Smooth muscle cell (in vitro differentiated cells): Measurements from ENCODE around the gene NDUFB2. TPM values are rescaled to one million over a fixed set of nuclear protein-coding genes. Genes with fewer than 3 reads are reported as not detected.

Experiments
- DNase-seq: peaks from one replicate; lab custom pipeline; 2025; ENCODE audit not compliant: unreplicated experiment; lab: John Stamatoyannopoulos, UW
- H2AFZ ChIP-seq: fragments of 200-600 bp; sonication (generic); 2 replicates; pipeline ENCODE4 v1.6.0; 2016; ENCODE audit warnings: antibody characterized with exemption, low read depth, mild to moderate bottlenecking
- H3F3A ChIP-seq: fragments of 200-600 bp; sonication (generic); 2 replicates; pipeline ENCODE4 v1.6.0; 2017; ENCODE audit warnings: antibody characterized with exemption, low read depth
- H3K27ac ChIP-seq: fragments of 200-600 bp; sonication (generic); 2 replicates; pipeline ENCODE4 v1.5.1; 2016; ENCODE audit warnings: low read depth, mild to moderate bottlenecking
- H3K27me3 ChIP-seq: fragments of 200-600 bp; sonication (generic); 2 replicates; pipeline ENCODE4 v1.6.1; 2016; ENCODE audit warnings: low read depth, mild to moderate bottlenecking
- H3K36me3 ChIP-seq: fragments of 200-600 bp; sonication (generic); 2 replicates; pipeline ENCODE4 v1.5.1; 2016; ENCODE audit warnings: low read depth
- H3K4me1 ChIP-seq: fragments of 200-600 bp; sonication (generic); 2 replicates; pipeline ENCODE4 v1.5.1; 2016; ENCODE audit warnings: low read depth
- H3K4me2 ChIP-seq: fragments of 200-600 bp; sonication (generic); 2 replicates; pipeline ENCODE4 v1.6.0; 2016; ENCODE audit warnings: mild to moderate bottlenecking
- H3K4me3 ChIP-seq: fragments of 200-600 bp; sonication (generic); 2 replicates; pipeline ENCODE4 v1.5.1; 2016; ENCODE audit warnings: mild to moderate bottlenecking
- H3K79me2 ChIP-seq: fragments of 200-600 bp; sonication (generic); 2 replicates; pipeline ENCODE4 v1.6.0; 2016; ENCODE audit warnings: low read depth, mild to moderate bottlenecking
- H3K9ac ChIP-seq: fragments of 200-600 bp; sonication (generic); 2 replicates; pipeline ENCODE4 v1.6.0; 2016; ENCODE audit warnings: low read depth
- H3K9me3 ChIP-seq: fragments of 200-600 bp; sonication (generic); replicated peaks from 2 replicates; pipeline ENCODE4 v1.5.1; 2016; ENCODE audit warnings: low read depth
- H4K20me1 ChIP-seq: fragments of 200-600 bp; sonication (generic); 2 replicates; pipeline ENCODE4 v1.6.0; 2016; ENCODE audit warnings: low read depth
- WGBS: methylation state at CpG from one replicate; pipeline ENCODE4 v1.1.7; 2016; ENCODE audit warnings: low lambda C conversion rate; 5-methylcytosine and 5-hydroxymethylcytosine counted together
- polyA plus RNA-seq: library from polyadenylated mRNA; unstranded; fragments of >200 nt; fragmentation: Nextera tagmentation; extraction: Ambion mirVana; gene quantifications from 2 replicates; pipeline ENCODE4 v1.2.1, GENCODE V29; 2016
- total RNA-seq: library from RNA; depleted of rRNA; stranded (reverse); fragments of >200 nt; gene quantifications from 2 replicates; pipeline ENCODE4 v1.2.3, GENCODE V29; 2014
- TF ChIP-seq, protein P1 (sequence below): fragments of 200-600 bp; sonication (generic); IDR thresholded peaks from 2 replicates; pipeline ENCODE4 v1.5.1; 2017; ENCODE audit warnings: borderline replicate concordance, mild to moderate bottlenecking, antibody characterized with exemption; ENCODE audit not compliant: insufficient read depth, poor library complexity, severe bottlenecking

The NDUFB2 gene
- total and polyA plus RNA-seq, 2 experiments from 2014 or later: 376 to 380 TPM

DNA sequence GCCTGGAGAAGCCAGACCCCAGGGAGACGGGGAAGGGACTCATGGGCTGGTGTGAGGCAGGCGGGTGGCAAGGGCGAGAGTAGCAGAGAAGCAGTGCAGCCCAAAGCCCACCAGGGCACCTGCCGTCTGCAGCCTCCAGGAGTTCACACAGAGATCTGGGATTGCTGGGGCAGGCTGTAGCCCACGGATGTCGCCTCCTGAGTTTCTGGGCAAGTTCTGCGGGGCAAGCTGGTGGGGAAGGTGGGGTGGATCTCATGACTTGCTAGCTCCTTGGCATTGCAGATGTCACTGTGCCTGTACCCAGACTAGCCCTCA is 17.7 kb upstream of the NDUFB2 start:
- Histone ChIP-seq H3K79me2 (no peaks in the 10 kb centered on the region), H2AFZ (no peak overlapping the region), H3K4me1 (peaks cover 4% of the 10 kb centered on the region), H3K4me3 (no peak overlapping the region), H3K4me2 (no peak overlapping the region), H3K36me3 (no peaks in the 10 kb centered on the region), H3K9ac (no peak overlapping the region), H3K27ac (no peak overlapping the region), H4K20me1 (no peaks in the 10 kb centered on the region), H3F3A (peaks cover under 1% of the 10 kb centered on the region), H3K27me3 (no peaks in the 10 kb centered on the region), H3K9me3 (no peaks in the 10 kb centered on the region)
- DNase-seq: no peak
- TF ChIP-seq, protein P1, sequence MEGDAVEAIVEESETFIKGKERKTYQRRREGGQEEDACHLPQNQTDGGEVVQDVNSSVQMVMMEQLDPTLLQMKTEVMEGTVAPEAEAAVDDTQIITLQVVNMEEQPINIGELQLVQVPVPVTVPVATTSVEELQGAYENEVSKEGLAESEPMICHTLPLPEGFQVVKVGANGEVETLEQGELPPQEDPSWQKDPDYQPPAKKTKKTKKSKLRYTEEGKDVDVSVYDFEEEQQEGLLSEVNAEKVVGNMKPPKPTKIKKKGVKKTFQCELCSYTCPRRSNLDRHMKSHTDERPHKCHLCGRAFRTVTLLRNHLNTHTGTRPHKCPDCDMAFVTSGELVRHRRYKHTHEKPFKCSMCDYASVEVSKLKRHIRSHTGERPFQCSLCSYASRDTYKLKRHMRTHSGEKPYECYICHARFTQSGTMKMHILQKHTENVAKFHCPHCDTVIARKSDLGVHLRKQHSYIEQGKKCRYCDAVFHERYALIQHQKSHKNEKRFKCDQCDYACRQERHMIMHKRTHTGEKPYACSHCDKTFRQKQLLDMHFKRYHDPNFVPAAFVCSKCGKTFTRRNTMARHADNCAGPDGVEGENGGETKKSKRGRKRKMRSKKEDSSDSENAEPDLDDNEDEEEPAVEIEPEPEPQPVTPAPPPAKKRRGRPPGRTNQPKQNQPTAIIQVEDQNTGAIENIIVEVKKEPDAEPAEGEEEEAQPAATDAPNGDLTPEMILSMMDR: no peak
- WGBS: 90% methylated on average over 7 of the region's 7 CpGs

DNA sequence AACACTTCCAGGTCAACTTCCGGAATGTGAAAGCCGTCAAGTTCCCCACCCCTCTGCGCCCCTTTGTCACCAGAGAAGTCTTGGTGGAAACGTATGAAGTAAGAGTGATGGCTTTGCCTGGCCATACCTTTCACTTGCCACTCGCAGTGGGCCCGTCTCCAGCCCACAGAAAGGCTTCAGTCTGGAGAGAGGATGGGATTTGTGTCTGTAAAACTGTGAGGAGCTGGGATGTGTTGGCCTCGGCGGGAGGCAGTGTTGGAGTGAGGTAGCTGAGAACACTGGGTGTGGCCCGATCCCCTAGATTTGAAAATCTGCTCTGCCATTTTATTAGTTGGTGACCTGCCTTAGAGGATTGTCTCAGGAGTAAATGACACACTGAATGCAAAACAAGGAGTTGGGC is 17.3 kb upstream of the NDUFB2 start:
- no peaks in the 10 kb centered on the region for H3K27me3 ChIP-seq
- no peaks in the 10 kb centered on the region for H3K9me3 ChIP-seq
- no peak overlapping the region for H3K9ac ChIP-seq
- 98% methylated on average over 9 of the region's 9 CpGs for WGBS
- H3K4me1 ChIP-seq: peaks cover 8% of the 10 kb centered on the region
- H3K36me3 ChIP-seq: no peaks in the 10 kb centered on the region
- H4K20me1 ChIP-seq: no peaks in the 10 kb centered on the region
- H3K79me2 ChIP-seq: no peaks in the 10 kb centered on the region
- no peak overlapping the region for H3K4me3 ChIP-seq
- H3K27ac ChIP-seq: no peak overlapping the region
- H2AFZ ChIP-seq: no peak overlapping the region
- no peaks in the 10 kb centered on the region for H3F3A ChIP-seq
- no peak for DNase-seq
- TF ChIP-seq, protein P1: no peak
- no peak overlapping the region for H3K4me2 ChIP-seq

DNA sequence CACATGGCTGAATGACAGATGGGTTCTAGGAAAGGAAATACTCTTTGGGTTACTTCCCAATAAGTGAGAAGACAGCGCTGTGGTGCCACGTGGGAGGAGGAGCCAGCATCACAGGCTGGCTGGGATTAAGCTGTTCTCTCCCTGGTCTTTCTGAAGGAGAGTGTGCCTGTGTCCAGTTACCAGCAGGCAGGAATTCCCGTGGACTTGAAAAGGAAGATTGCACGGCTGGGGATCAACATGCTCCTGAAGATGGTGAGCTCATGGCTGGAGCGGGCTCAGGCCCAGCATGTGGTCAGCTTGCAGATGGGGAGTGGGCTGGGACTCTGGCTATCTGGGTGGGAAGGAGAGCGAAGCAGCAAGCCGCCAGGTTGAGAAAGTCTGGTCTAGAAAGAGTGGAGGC is 15.6 kb upstream of the NDUFB2 start:
- H3K36me3 ChIP-seq: no peaks in the 10 kb centered on the region
- H3K9me3 ChIP-seq: no peaks in the 10 kb centered on the region
- DNase-seq: no peak
- no peaks in the 10 kb centered on the region for H4K20me1 ChIP-seq
- H3K9ac ChIP-seq: no peak overlapping the region
- H3K79me2 ChIP-seq: no peaks in the 10 kb centered on the region
- 87% methylated on average over 7 of the region's 7 CpGs for WGBS
- peaks cover 9% of the 10 kb centered on the region for H3K4me1 ChIP-seq
- no peak overlapping the region for H2AFZ ChIP-seq
- no peak overlapping the region for H3K4me3 ChIP-seq
- TF ChIP-seq, protein P1: no peak
- H3K27me3 ChIP-seq: no peaks in the 10 kb centered on the region
- H3F3A ChIP-seq: no peaks in the 10 kb centered on the region
- H3K4me2 ChIP-seq: no peak overlapping the region
- H3K27ac ChIP-seq: no peak overlapping the region

DNA sequence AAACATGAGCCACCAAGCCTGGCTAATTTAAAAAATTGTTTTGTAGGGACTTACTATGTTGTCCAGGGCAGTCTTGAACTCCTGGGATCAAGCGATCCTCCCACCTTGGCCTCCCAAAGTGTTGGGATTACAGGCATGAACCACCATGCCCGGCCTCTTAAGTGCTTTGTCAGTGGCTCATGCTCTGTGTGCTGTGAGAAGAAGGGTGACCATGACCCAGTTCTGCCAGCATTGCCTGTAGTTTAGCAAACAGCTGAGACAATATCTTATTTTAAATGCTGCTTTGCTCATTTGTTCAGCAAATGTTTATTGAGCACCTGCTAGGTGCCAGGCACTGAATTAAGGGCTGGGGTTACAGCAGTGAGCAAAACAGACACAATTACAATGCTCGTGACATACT is 14.7 kb upstream of the NDUFB2 start:
- H3K9me3 ChIP-seq: no peaks in the 10 kb centered on the region
- TF ChIP-seq, protein P1: no peak
- no peaks in the 10 kb centered on the region for H3K36me3 ChIP-seq
- 97% methylated on average over 3 of the region's 3 CpGs for WGBS
- no peaks in the 10 kb centered on the region for H3K27me3 ChIP-seq
- H3K4me1 ChIP-seq: peaks cover 9% of the 10 kb centered on the region
- no peaks in the 10 kb centered on the region for H3F3A ChIP-seq
- no peaks in the 10 kb centered on the region for H4K20me1 ChIP-seq
- H2AFZ ChIP-seq: no peak overlapping the region
- no peak for DNase-seq
- no peak overlapping the region for H3K9ac ChIP-seq
- H3K79me2 ChIP-seq: no peaks in the 10 kb centered on the region
- no peak overlapping the region for H3K4me2 ChIP-seq
- H3K27ac ChIP-seq: no peak overlapping the region
- H3K4me3 ChIP-seq: no peak overlapping the region
